Karpas-422 (cell line): ENCODE results near the gene S100A10. TPM values are rescaled to one million over a fixed set of nuclear protein-coding genes. Genes with fewer than 3 reads are reported as not detected.

Experiments used
- DNase-seq: peaks from one replicate; pipeline ENCODE4 v3.0.0-alpha.2; 2015
- H2AFZ ChIP-seq: fragments of 200-600 bp; sonication (generic); 2 replicates; pipeline ENCODE4 v1.6.1; 2014; ENCODE audit warnings: antibody characterized with exemption, low read length, mixed read lengths
- H3K27ac ChIP-seq: fragments of 200-600 bp; sonication (generic); 2 replicates; pipeline ENCODE4 v1.5.1; 2014; ENCODE audit warnings: mild to moderate bottlenecking, low read length, moderate library complexity
- H3K27me3 ChIP-seq: fragments of 200-600 bp; sonication (generic); 2 replicates; pipeline ENCODE4 v1.6.1; 2014; ENCODE audit warnings: low read length, mixed read lengths
- H3K36me3 ChIP-seq: fragments of 200-600 bp; sonication (generic); 2 replicates; pipeline ENCODE4 v1.6.1; 2014; ENCODE audit warnings: low read length, mixed read lengths; ENCODE audit not compliant: insufficient read depth
- H3K4me1 ChIP-seq: fragments of 200-600 bp; sonication (generic); 2 replicates; pipeline ENCODE4 v1.6.1; 2014; ENCODE audit warnings: mild to moderate bottlenecking, low read length, mixed read lengths
- H3K4me2 ChIP-seq: fragments of 200-600 bp; sonication (generic); 2 replicates; pipeline ENCODE4 v1.6.1; 2014; ENCODE audit warnings: low read length, low read depth, mild to moderate bottlenecking; ENCODE audit not compliant: poor library complexity, severe bottlenecking
- H3K4me3 ChIP-seq: fragments of 200-600 bp; sonication (generic); 2 replicates; pipeline ENCODE4 v1.5.1; 2014; ENCODE audit warnings: mild to moderate bottlenecking, antibody characterized with exemption, low read length, mixed read lengths
- H3K79me2 ChIP-seq: fragments of 200-600 bp; sonication (generic); 2 replicates; pipeline ENCODE4 v1.6.1; 2014; ENCODE audit warnings: mild to moderate bottlenecking, low read length, mixed read lengths
- H3K9ac ChIP-seq: fragments of 200-600 bp; sonication (generic); 2 replicates; pipeline ENCODE4 v1.6.0; 2014; ENCODE audit warnings: low read length
- H3K9me2 ChIP-seq: fragments of 200-600 bp; sonication (generic), shearing (Covaris generic); replicated peaks from 2 replicates; pipeline ENCODE4 v1.6.0; 2014; ENCODE audit warnings: mild to moderate bottlenecking, low read length, moderate library complexity; ENCODE audit not compliant: insufficient read depth
- H3K9me3 ChIP-seq: fragments of 300-700, 200-600 bp; sonication (generic); 2 replicates; pipeline ENCODE4 v1.6.1; 2014; ENCODE audit warnings: low read length, mixed read lengths
- H4K20me1 ChIP-seq: fragments of 200-600 bp; sonication (generic); 2 replicates; pipeline ENCODE4 v1.6.1; 2014; ENCODE audit warnings: mild to moderate bottlenecking, antibody characterized with exemption, low read length, low read depth; ENCODE audit not compliant: insufficient read depth
- total RNA-seq: library from RNA; depleted of rRNA; stranded (reverse); fragments of >200 nt; shearing (Covaris generic); gene quantifications from 2 replicates; pipeline ENCODE4 v1.2.3, GENCODE V29; 2014; ENCODE audit warnings: low replicate concordance

Gene S100A10
- total RNA-seq, 1 experiment from 2014 or later, result 0.56 TPM

- Histone ChIP-seq H4K20me1 (no peaks in the 10 kb centered on the region), H3K9me2 (no peaks in the 10 kb centered on the region), H3K36me3 (no peaks in the 10 kb centered on the region), H3K4me1 (no peaks in the 10 kb centered on the region), H3K27me3 (no peaks in the 10 kb centered on the region), H3K9me3 (no peaks in the 10 kb centered on the region), H3K4me2 (no peak overlapping the region), H3K27ac (no peak overlapping the region), H2AFZ (no peak overlapping the region), H3K9ac (no peak overlapping the region), H3K79me2 (no peaks in the 10 kb centered on the region), H3K4me3 (no peak overlapping the region)
- no peak for DNase-seq
Observed at GRCh38 chr1:152021569-152021968, 27.9 kb upstream of the S100A10 start.

GRCh38 chr1:152020849-152021248, 27.2 kb upstream of the S100A10 start:
- H3K4me2 ChIP-seq, result no peak overlapping the region
- DNase-seq, result no peak

GRCh38 chr1:152018537-152018936, 24.9 kb upstream of the S100A10 start:
- Histone ChIP-seq H3K4me1 (no peaks in the 10 kb centered on the region), H3K4me3 (no peak overlapping the region), H3K9me3 (no peaks in the 10 kb centered on the region), H3K9me2 (no peaks in the 10 kb centered on the region), H4K20me1 (no peaks in the 10 kb centered on the region), H3K27ac (no peak overlapping the region), H3K36me3 (no peaks in the 10 kb centered on the region), H3K9ac (no peak overlapping the region), H3K79me2 (no peaks in the 10 kb centered on the region), H2AFZ (no peak overlapping the region), H3K4me2 (no peak overlapping the region), H3K27me3 (no peaks in the 10 kb centered on the region)
- peak; percentile 79 for DNase-seq

More at GRCh38 chr1:152020849-152021248, 27.2 kb upstream of the S100A10 start:
- Histone ChIP-seq H3K4me1 (no peaks in the 10 kb centered on the region), H4K20me1 (no peaks in the 10 kb centered on the region), H3K27ac (no peak overlapping the region), H2AFZ (no peak overlapping the region), H3K9ac (no peak overlapping the region), H3K9me2 (no peaks in the 10 kb centered on the region), H3K27me3 (no peaks in the 10 kb centered on the region), H3K4me3 (no peak overlapping the region), H3K9me3 (no peaks in the 10 kb centered on the region), H3K36me3 (no peaks in the 10 kb centered on the region), H3K79me2 (no peaks in the 10 kb centered on the region)

- no peak for DNase-seq
- Histone ChIP-seq H3K27ac (no peak overlapping the region), H3K4me2 (no peak overlapping the region), H4K20me1 (no peaks in the 10 kb centered on the region), H3K36me3 (no peaks in the 10 kb centered on the region), H3K9ac (no peak overlapping the region), H3K4me1 (no peaks in the 10 kb centered on the region), H3K79me2 (no peaks in the 10 kb centered on the region), H3K4me3 (no peak overlapping the region), H2AFZ (no peak overlapping the region), H3K9me3 (no peaks in the 10 kb centered on the region), H3K9me2 (no peaks in the 10 kb centered on the region), H3K27me3 (no peaks in the 10 kb centered on the region)
Observed at GRCh38 chr1:152015766-152016165, 22.1 kb upstream of the S100A10 start.

GRCh38 chr1:152014943-152015342, 21.3 kb upstream of the S100A10 start:
- no peak for DNase-seq
- H3K4me1 ChIP-seq, result no peaks in the 10 kb centered on the region
- no peak overlapping the region for H2AFZ ChIP-seq
- H3K4me3 ChIP-seq, result no peak overlapping the region
- no peaks in the 10 kb centered on the region for H3K36me3 ChIP-seq
- H3K9me3 ChIP-seq, result no peaks in the 10 kb centered on the region
- H3K9me2 ChIP-seq, result no peaks in the 10 kb centered on the region
- H3K79me2 ChIP-seq, result no peaks in the 10 kb centered on the region
- no peak overlapping the region for H3K9ac ChIP-seq
- no peaks in the 10 kb centered on the region for H4K20me1 ChIP-seq
- no peak overlapping the region for H3K4me2 ChIP-seq
- no peaks in the 10 kb centered on the region for H3K27me3 ChIP-seq
- H3K27ac ChIP-seq, result no peak overlapping the region

GRCh38 chr1:152013664-152014237, 20.1 kb upstream of the S100A10 start:
- no peaks in the 10 kb centered on the region for H3K36me3 ChIP-seq
- DNase-seq, result peak; percentile 77
- no peaks in the 10 kb centered on the region for H3K4me1 ChIP-seq
- H3K79me2 ChIP-seq, result no peaks in the 10 kb centered on the region
- no peak overlapping the region for H2AFZ ChIP-seq
- no peaks in the 10 kb centered on the region for H4K20me1 ChIP-seq
- H3K9me3 ChIP-seq, result no peaks in the 10 kb centered on the region
- H3K9me2 ChIP-seq, result no peaks in the 10 kb centered on the region
- no peak overlapping the region for H3K9ac ChIP-seq
- H3K27ac ChIP-seq, result no peak overlapping the region
- H3K4me3 ChIP-seq, result no peak overlapping the region
- no peaks in the 10 kb centered on the region for H3K27me3 ChIP-seq
- H3K4me2 ChIP-seq, result no peak overlapping the region

- Histone ChIP-seq H4K20me1 (no peaks in the 10 kb centered on the region), H3K36me3 (no peaks in the 10 kb centered on the region), H3K79me2 (no peaks in the 10 kb centered on the region), H2AFZ (no peak overlapping the region), H3K4me2 (no peak overlapping the region), H3K27ac (no peak overlapping the region), H3K27me3 (no peaks in the 10 kb centered on the region), H3K9me3 (no peaks in the 10 kb centered on the region), H3K4me3 (no peak overlapping the region), H3K9me2 (no peaks in the 10 kb centered on the region), H3K9ac (no peak overlapping the region), H3K4me1 (no peaks in the 10 kb centered on the region)
- no peak for DNase-seq
Observed at GRCh38 chr1:152009691-152010090, 16.0 kb upstream of the S100A10 start.

GRCh38 chr1:152007047-152007446, 13.4 kb upstream of the S100A10 start:
- H3K27me3 ChIP-seq, result no peaks in the 10 kb centered on the region
- H3K79me2 ChIP-seq, result no peaks in the 10 kb centered on the region
- no peaks in the 10 kb centered on the region for H3K9me3 ChIP-seq
- no peak overlapping the region for H3K27ac ChIP-seq
- H3K9me2 ChIP-seq, result no peaks in the 10 kb centered on the region
- H3K4me1 ChIP-seq, result no peaks in the 10 kb centered on the region
- no peak overlapping the region for H3K4me3 ChIP-seq
- no peak overlapping the region for H3K4me2 ChIP-seq
- DNase-seq, result no peak
- no peaks in the 10 kb centered on the region for H3K36me3 ChIP-seq
- H2AFZ ChIP-seq, result no peak overlapping the region
- no peak overlapping the region for H3K9ac ChIP-seq
- H4K20me1 ChIP-seq, result no peaks in the 10 kb centered on the region
